ENCODE data around the gene WSB1.

WSB1 gene

DNA sequence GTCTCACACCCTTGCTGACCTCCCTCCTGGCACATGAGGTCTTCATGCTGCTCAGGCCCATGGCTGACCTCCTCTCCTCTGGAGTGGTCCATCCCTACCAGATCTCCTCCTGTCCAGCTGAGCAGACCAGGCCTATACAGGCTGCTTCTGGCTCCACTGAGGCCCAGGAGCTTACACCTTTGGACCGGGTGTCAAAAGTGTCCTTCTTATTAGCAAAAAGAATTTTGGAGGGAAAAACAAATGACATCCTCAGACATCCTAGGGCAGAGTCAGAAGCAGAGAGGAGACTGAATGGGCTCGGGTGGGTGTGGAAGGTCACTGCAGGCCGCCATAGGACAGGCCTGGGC lies 38.1 kb downstream of the WSB1 start:
- peak overlapping the region; percentile 83 for H3K27ac ChIP-seq (ENCODE audit: low read depth, low read length, poor library complexity, severe bottlenecking)

DNA sequence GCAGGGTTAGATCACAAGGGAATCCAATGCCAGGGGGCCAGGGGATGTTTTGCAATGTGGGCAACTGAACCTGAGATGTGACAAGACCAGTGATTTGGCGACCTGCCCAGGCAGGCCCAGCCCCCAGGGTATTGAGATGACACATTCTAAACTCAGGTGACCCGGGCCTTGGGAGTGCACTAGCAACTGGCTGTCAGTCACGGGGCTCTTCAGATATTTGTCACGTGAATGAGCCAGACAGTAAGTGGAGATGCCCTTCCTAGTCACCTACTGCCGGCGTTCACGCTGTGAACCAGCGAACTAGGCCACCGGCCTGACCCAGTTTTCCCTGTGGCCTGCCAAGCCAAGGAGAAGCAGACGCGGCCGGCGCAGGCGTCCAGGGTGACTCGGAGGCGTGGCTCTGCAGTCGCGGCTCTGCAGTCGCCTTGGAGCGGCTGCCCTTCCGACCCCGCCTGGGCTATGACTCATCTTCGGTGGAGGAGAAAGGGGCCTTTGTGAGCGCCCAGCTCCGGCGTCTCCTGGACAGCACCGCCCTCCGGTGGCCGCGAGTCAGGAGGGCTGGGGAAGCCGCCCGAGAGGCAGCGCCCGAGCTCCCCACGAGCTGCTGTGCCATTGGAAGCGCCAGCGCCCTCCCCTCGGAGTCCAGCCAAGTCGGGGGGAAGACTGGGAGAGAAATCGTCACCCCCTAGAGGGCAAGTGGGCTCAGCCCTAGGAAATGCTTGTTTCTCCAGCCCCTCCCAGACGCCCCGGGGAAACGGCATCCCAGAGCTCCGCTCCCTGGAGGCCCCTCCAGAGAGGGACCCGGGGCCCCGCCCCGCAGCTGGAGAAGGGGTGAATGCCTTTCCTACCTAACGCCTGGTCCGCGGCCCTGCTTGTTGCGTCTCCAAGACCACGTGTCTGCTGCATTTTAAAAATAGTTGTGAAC lies 38.8 kb downstream of the WSB1 start:
- Histone ChIP-seq H3K27me3 (ENCODE audit: insufficient read depth, low read length) (no peaks in the 10 kb centered on the region), H3K79me2 (ENCODE audit: insufficient read depth, low read length) (no peaks in the 10 kb centered on the region), H3K4me1 (ENCODE audit: insufficient read depth, low read length, severe bottlenecking) (peaks cover 51% of the 10 kb centered on the region), H4K20me1 (ENCODE audit: insufficient read depth, low read length) (no peaks in the 10 kb centered on the region), H2AFZ (ENCODE audit: low read length) (no peak overlapping the region), H3K27ac (ENCODE audit: low read depth, low read length, poor library complexity, severe bottlenecking) (peak overlapping the region; percentile 83), H3K36me3 (ENCODE audit: insufficient read depth, low read length) (no peaks in the 10 kb centered on the region), H3K4me2 (ENCODE audit: low read length) (peak overlapping the region; percentile 80), H3K9me2 (ENCODE audit: low read depth, low read length) (no peaks in the 10 kb centered on the region), H3F3A (ENCODE audit: insufficient read depth, low read length) (no peaks in the 10 kb centered on the region), H3K9ac (ENCODE audit: low read length) (peak overlapping the region; percentile 67), H3K9me3 (ENCODE audit: low read length) (no peaks in the 10 kb centered on the region), H3K4me3 (ENCODE audit: low read depth, low read length, poor library complexity, severe bottlenecking) (peak overlapping the region; percentile 62)
- no peak for TF ChIP-seq EZH2 (IDR thresholded peaks at IDR 0.05; ENCODE audit: borderline replicate concordance, low read length)
- TF ChIP-seq, protein P1, sequence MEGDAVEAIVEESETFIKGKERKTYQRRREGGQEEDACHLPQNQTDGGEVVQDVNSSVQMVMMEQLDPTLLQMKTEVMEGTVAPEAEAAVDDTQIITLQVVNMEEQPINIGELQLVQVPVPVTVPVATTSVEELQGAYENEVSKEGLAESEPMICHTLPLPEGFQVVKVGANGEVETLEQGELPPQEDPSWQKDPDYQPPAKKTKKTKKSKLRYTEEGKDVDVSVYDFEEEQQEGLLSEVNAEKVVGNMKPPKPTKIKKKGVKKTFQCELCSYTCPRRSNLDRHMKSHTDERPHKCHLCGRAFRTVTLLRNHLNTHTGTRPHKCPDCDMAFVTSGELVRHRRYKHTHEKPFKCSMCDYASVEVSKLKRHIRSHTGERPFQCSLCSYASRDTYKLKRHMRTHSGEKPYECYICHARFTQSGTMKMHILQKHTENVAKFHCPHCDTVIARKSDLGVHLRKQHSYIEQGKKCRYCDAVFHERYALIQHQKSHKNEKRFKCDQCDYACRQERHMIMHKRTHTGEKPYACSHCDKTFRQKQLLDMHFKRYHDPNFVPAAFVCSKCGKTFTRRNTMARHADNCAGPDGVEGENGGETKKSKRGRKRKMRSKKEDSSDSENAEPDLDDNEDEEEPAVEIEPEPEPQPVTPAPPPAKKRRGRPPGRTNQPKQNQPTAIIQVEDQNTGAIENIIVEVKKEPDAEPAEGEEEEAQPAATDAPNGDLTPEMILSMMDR (IDR thresholded peaks at IDR 0.05; ENCODE audit: low read length), result peak; percentile 50

More for the DNA sequence above, 38.1 kb downstream of the WSB1 start:
- Histone ChIP-seq H3K9me3 (ENCODE audit: low read length) (no peaks in the 10 kb centered on the region), H3K9me2 (ENCODE audit: low read depth, low read length) (no peaks in the 10 kb centered on the region), H3K27me3 (ENCODE audit: insufficient read depth, low read length) (no peaks in the 10 kb centered on the region), H3K4me1 (ENCODE audit: insufficient read depth, low read length, severe bottlenecking) (peaks cover 43% of the 10 kb centered on the region), H2AFZ (ENCODE audit: low read length) (no peak overlapping the region), H3K79me2 (ENCODE audit: insufficient read depth, low read length) (no peaks in the 10 kb centered on the region), H3K9ac (ENCODE audit: low read length) (peak overlapping the region; percentile 6; the same call in 1 of the 2 replicates), H3K4me2 (ENCODE audit: low read length) (peak overlapping the region; percentile 80; the same call in 1 of the 2 replicates), H3K4me3 (ENCODE audit: low read depth, low read length, poor library complexity, severe bottlenecking) (peak overlapping the region; percentile 62), H4K20me1 (ENCODE audit: insufficient read depth, low read length) (no peaks in the 10 kb centered on the region), H3F3A (ENCODE audit: insufficient read depth, low read length) (no peaks in the 10 kb centered on the region), H3K36me3 (ENCODE audit: insufficient read depth, low read length) (no peaks in the 10 kb centered on the region)
- TF ChIP-seq, protein P1 (IDR thresholded peaks at IDR 0.05; ENCODE audit: low read length), result no peak
- no peak for TF ChIP-seq EZH2 (IDR thresholded peaks at IDR 0.05; ENCODE audit: borderline replicate concordance, low read length)

DNA sequence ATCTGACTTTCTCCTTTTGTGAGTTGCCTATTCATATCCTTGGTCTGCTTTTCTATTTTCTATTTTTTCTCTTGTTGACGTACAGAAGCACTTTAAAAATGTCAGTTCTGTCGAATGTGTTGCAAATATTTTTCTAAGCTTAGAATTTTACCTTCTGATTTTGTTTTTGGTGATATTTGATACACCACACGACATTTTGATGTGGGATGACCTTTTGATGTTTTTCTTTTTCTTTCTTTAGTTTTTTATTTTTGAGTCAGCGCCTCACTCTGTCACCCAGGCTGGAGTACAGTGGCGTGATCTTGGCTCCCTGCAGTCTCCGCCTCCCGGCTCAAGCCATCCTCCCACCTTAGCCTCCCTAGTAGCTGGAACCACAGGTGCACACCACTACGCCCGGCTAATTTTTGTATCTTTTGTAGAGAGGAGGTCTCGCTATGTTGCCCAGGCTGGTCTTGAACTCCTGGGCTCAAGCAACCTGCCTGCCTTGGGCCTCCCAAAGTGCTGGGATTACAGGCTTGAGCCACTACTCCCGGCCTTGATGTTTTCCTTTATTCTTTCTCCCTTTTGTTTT lies 39.6 kb downstream of the WSB1 start:
- H3K4me2 ChIP-seq (ENCODE audit: low read length), result peak overlapping the region; percentile 80
- H3K4me3 ChIP-seq (ENCODE audit: low read depth, low read length, poor library complexity, severe bottlenecking), result peak overlapping the region; percentile 62
- H3K27ac ChIP-seq (ENCODE audit: low read depth, low read length, poor library complexity, severe bottlenecking), result peak overlapping the region; percentile 83
- peaks cover 58% of the 10 kb centered on the region for H3K4me1 ChIP-seq (ENCODE audit: insufficient read depth, low read length, severe bottlenecking)
- TF ChIP-seq EZH2 (IDR thresholded peaks at IDR 0.05; ENCODE audit: borderline replicate concordance, low read length), result no peak
- TF ChIP-seq, protein P1 (IDR thresholded peaks at IDR 0.05; ENCODE audit: low read length), result no peak
- no peaks in the 10 kb centered on the region for H4K20me1 ChIP-seq (ENCODE audit: insufficient read depth, low read length)
- H3K79me2 ChIP-seq (ENCODE audit: insufficient read depth, low read length), result no peaks in the 10 kb centered on the region
- H3K9ac ChIP-seq (ENCODE audit: low read length), result peak overlapping the region; percentile 67
- H3F3A ChIP-seq (ENCODE audit: insufficient read depth, low read length), result no peaks in the 10 kb centered on the region
- no peak overlapping the region for H2AFZ ChIP-seq (ENCODE audit: low read length)
- H3K36me3 ChIP-seq (ENCODE audit: insufficient read depth, low read length), result no peaks in the 10 kb centered on the region
- no peaks in the 10 kb centered on the region for H3K27me3 ChIP-seq (ENCODE audit: insufficient read depth, low read length)
- H3K9me2 ChIP-seq (ENCODE audit: low read depth, low read length), result no peaks in the 10 kb centered on the region
- no peaks in the 10 kb centered on the region for H3K9me3 ChIP-seq (ENCODE audit: low read length)
